ENCODE measurements around the gene ART5.

The ART5 gene, protein sequence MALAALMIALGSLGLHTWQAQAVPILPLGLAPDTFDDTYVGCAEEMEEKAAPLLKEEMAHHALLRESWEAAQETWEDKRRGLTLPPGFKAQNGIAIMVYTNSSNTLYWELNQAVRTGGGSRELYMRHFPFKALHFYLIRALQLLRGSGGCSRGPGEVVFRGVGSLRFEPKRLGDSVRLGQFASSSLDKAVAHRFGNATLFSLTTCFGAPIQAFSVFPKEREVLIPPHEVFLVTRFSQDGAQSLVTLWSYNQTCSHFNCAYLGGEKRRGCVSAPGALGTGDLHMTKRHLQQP

GRCh38 chr11:3641701-3642070 is at the start of gene ART5:
TSS of gene ART5 (minus strand) at chr11:3641992. CDS start at chr11:3641862, 130 bp downstream.
- no peak for DNase-seq (ENCODE audit: low read depth, low spot score)

DNA sequence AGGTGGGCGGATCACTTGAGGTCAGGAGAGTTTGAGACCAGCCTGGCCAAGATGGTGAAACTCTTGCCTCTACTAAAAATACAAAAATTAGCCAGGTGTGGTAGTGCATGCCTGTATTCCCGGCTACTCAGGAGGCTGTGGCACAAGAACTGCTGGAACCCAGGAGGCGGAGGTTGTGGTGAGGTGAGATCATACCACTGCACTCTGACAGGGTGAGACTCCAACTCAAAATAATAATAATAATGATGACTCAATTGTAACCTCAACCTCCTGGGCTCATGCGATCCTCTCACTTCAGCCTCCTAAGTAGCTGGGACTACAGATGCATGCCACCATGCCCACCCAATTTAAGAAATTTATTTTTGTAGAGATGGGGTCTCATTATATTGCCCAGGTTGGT is 45.0 kb upstream of the ART5 start:
- DNase-seq (ENCODE audit: low read depth, low spot score), result no peak

DNA sequence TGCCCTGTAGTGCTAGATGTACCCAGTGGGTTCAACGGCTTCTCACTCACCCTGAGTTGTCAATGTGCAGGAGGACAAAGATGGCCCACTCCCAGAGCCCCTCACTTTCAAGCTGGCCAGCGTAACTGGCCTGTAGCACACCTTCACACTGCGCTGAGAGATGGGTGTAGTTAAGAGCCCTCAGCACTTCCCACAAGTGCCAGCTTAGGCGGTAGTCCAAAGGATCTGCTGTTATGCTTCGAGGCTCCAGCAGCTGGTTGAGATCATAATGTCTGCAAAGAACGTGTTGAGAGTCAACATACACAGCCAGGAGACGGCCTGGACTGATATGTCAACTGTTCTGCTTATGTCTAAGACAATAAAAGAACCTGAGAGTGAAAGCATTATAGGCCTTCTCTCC is 44.1 kb upstream of the ART5 start:
- no peak for DNase-seq (ENCODE audit: low read depth, low spot score)

DNA sequence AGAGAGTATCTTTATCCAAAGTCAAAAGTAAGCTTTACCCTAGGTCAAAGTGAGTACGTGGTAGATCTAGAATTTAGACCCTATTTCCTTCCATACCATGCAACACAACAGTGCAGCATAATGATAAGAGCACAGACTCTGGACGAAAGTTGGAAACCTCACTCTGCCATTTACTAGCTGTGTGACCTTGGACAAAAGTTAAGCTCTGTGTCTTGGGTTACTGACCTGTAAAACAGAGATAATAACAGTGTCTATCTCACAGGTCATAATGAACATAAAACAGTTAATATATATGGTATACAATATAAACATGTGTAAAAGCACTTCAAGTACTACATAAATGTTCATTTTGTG is 43.0 kb upstream of the ART5 start:
- DNase-seq (ENCODE audit: low read depth, low spot score), result no peak

DNA sequence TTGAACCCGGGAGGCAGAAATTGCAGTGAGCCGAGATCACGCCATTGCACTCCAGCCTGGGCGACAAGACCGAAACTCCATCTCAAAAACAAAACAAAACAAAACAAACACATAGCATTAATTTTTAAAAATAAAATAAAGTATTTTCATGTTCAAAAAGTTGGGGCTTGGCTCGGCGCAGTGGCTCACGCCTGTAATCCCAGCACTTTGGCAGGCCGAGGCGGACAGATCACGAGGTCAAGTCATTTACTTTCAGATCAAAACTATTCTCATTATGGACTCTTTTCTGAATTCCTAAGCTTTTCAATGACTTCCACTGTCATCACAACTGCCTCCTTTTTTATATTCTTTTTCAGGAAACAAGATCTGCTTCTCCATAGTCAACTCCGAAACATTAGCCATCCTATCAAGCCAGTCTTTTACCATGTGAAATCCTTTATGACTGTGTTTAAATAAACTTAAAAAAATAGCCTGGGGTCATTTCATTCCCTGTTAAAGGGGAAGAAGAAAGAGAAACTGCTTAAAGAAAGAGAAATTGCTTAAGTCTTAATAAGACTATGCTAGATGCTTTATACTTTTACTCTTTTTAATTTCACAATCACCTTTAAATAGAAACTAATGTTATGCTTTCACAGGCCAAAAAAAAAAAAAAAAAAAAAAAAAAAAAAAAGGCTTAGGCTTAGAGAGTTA is 42.5 kb upstream of the ART5 start:
- no peak for DNase-seq (ENCODE audit: low read depth, low spot score)

DNA sequence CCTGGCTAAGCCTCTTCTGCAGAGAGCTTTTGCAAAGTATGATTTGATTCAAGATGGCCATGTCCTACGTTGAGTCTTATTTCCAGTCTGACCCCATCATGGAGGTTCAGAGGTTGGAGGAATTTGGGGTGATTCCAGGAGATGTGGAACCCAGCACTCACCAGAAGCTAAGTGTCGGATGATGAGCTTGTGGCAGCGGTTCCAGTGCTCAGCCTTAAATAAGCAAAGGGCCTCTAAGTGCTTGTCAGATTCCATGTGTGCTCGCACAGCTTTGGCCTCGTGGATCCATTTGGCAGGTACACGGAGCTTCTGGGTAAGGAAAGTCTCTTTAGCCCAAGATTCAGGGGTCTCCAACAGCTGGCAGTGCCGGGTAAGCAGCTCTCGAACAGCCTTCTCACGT is 41.2 kb upstream of the ART5 start:
- DNase-seq (ENCODE audit: low read depth, low spot score), result no peak

DNA sequence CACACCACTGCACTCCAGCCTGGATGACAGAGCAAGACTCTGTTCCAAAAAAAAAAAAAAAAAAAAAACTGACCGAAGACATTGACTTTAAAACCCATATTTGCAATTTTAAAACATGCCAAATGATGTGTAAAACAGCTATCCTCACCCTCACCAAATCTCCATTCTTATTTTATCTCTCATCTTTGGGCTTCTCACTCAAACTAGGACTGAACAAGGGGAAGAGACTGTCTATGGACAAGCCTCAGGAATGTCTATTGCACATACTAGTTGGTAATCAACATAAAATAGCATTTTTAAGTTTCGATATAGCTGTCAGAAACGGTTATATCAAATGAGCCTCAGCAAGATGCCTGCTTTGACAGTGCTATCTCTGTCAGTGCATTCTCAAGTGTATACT is 37.3 kb upstream of the ART5 start:
- no peak for DNase-seq (ENCODE audit: low read depth, low spot score)

DNA sequence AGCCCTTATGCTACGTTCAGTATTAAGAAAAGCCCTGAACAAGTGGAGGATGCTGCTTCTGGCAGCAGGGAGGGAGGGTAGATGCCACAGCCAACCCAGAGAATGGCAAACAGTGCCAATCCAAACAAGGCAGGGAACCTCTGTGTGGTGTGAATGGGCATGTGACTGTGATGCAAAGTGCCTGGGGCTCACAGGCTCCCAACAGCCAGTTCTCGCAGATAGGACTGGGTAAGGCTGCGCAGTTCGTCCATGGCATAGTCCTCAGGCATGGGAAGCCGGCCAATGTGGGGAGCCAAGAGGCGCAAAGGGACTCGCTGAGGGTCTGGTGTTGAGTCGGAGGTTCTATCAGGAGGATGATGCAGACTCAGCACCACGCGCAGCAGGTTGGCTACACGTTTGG is 34.2 kb upstream of the ART5 start:
- DNase-seq (ENCODE audit: low read depth, low spot score), result no peak

- DNase-seq (ENCODE audit: low read depth, low spot score), result no peak
Observed at GRCh38 chr11:3674189-3674588, 32.4 kb upstream of the ART5 start.

GRCh38 chr11:3671334-3672254 is 29.8 kb upstream of the ART5 start, which contains the start of gene CHRNA10:
TSS of gene CHRNA10 (minus strand) at chr11:3671384. CDS start at chr11:3671312, 72 bp downstream.
- DNase-seq (ENCODE audit: low read depth, low spot score), result no peak

GRCh38 chr11:3669742-3670183 is 28.0 kb upstream of the ART5 start:
- no peak for DNase-seq (ENCODE audit: low read depth, low spot score)

GRCh38 chr11:3669128-3669527 is 27.3 kb upstream of the ART5 start:
- no peak for DNase-seq (ENCODE audit: low read depth, low spot score)

DNA sequence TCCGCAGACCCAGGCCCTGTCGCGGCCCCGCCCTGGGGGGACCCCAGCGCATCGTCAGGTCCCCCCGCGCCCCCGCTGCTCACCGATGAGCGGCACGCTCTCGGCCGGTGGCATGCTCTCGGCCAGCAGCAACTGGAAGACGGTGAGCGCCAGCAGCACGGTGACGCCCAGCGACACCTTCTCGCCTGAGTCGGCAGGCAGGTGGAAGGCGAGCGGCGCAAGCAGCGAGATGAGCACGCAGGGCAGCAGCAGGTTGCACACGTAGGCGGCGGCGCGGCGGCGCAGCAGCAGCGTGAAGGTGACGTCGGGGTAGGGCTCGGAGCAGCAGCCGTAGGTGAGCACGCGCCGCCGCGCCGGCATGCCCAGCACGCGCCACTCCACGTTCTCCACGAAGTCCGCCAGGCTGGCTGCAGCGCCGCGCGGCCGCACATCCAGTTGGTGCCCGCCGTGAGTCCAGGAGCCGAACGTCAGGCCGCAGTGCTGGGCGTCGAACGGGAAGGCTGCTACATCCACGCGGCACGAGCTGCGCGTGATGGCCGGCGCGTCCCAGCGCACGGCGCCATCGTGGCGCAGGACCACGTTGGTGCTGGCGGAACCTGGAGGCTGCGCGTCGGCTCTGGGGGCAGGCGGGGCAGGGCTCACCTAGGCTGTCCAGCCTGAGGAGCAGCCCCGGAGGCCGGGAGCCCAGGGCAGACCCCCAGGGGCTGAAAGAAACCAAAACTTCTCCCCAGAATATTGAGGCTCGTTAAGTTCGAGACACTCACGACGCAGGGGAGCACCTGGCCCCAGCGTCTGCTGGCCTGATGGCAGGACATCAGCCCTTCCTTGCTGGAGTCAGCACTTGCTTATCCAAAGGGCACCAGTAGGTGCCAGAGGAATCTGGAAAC is 25.6 kb upstream of the ART5 start:
- DNase-seq (ENCODE audit: low read depth, low spot score), result no peak

- DNase-seq (ENCODE audit: low read depth, low spot score), result no peak
Observed at GRCh38 chr11:3666023-3666530, 24.3 kb upstream of the ART5 start.

DNA sequence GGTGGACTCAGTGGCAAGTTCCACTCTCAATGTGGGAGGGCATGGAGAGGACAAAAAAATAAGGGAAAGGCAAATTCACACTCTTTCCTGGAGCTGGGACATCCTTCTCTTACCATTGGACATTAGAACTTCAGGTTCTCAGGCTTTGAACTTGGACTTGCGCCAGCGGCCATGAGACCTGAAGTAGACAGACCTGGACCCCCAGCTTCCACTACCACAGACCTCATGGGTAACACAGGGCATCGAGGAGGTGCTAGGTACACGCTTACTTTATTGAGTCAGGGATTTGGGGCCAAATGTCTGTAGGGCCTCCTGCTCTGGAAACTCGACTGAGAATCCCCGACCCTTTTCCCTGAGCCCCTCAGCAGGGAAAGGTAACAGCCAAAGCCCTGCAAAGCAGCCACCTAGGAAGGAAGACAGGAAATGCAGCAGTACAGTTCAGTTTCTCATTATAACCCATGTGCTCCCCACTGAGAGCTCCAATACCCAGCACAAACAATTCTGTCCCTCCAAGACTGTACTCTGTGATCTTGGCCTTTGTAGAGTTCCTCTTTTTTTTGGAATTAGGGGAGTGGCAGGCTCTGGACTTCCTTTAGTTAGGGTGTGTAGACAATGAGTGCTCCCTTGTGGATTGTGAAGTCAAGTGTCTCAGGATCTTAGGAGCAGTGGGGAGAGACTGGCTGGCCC is 23.7 kb upstream of the ART5 start:
- no peak for DNase-seq (ENCODE audit: low read depth, low spot score)

DNA sequence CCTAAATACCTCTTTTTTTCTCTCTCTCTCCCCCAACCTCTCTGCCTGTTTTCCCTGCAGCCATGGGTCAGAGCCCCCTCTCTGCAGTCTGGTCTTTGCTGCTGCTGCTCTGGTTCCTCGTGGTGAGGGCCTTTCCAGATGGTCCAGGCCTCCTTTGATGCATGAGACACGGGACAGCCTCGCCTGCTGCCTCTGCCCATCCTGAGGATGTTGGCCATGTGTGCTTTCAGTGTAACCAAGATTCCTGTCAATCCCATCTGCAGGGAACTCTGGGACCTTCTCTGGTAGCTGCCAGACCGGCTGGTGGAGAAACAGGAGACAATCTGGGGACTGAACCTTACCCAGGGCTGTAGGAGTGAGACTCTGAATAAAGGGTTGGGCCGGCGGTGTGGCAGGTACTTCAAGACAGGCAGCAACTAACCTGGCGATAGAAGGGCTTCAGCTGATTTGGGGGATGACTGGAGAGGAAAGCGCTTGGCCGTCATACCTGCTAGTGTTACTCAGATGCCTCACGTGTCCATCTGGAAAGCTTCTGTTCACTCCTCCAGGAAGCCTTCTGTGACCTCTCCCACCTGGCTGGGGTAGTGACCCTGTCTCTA is 22.3 kb upstream of the ART5 start:
- DNase-seq (ENCODE audit: low read depth, low spot score), result no peak

DNA sequence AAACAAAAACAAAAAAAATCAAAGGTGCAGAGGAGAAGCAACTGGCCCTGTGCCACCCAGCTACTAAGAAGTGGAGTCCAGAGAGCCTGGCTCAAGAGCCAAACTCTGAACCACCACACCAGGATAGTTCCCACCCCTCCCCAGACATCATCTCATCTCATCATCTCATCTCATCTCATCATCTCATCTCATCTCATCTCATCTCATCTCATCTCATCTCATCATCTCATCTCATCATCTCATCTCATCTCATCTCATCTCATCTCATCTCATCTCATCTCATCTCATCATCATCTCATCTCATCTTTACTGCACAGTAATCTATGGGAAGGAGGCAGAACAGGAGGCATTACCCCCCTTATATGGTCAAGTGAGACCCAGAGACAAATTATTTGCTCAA is 21.1 kb upstream of the ART5 start:
- no peak for DNase-seq (ENCODE audit: low read depth, low spot score)

GRCh38 chr11:3660960-3661359 is 19.2 kb upstream of the ART5 start:
- no peak for DNase-seq (ENCODE audit: low read depth, low spot score)

DNA sequence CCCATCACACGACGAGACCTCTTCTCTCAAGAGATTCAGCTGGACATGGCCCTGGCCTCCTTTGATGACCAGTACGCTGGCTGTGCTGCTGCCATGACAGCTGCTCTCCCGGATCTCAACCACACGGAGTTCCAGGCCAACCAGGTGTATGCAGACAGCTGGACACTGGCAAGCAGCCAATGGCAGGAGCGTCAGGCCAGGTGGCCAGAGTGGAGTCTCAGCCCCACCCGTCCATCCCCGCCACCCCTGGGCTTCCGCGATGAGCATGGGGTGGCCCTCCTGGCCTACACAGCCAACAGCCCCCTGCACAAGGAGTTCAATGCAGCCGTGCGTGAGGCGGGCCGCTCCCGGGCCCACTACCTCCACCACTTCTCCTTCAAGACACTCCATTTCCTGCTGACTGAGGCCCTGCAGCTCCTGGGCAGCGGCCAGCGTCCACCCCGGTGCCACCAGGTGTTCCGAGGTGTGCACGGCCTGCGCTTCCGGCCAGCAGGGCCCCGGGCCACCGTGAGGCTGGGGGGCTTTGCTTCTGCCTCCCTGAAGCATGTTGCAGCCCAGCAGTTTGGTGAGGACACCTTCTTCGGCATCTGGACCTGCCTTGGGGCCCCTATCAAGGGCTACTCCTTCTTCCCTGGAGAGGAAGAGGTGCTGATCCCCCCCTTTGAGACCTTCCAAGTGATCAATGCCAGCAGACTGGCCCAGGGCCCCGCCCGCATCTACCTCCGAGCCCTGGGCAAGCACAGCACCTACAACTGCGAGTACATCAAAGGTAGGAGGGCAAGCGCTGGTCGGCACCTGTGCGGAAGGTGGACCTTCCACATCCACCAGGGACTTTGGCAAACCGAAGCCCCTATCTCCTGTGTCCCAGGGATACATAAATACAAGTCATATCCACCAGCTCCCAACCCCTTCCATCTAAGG is 18.1 kb upstream of the ART5 start:
- DNase-seq (ENCODE audit: low read depth, low spot score), result no peak
